ENCODE measurements around the gene ABCD1. TPM values are rescaled to one million over a fixed set of nuclear protein-coding genes. Genes with fewer than 3 reads are reported as not detected.

Gene ABCD1
- total and polyA plus RNA-seq, 9 of the 15 experiments (the other 6 are each of a cell fraction or from before 2014, with no cell fraction given): 0.07 to 6.9 (median 2.2) TPM

GRCh38 chrX:153765138-153766079 is 40.8 kb downstream of the ABCD1 start (continued):
- no peak for TF ChIP-seq AFF4 (CRISPR knock-in tag; IDR thresholded peaks at IDR 0.05)
- no peak for TF ChIP-seq CLOCK (CRISPR knock-in tag; IDR thresholded peaks at IDR 0.05; ENCODE audit: borderline replicate concordance)
- peak; percentile 20; the same call in 1 of the 2 replicates for TF ChIP-seq ELF2 (CRISPR knock-in tag; IDR thresholded peaks at IDR 0.05)
- no peak for TF ChIP-seq ZNF124 (CRISPR knock-in tag; IDR thresholded peaks at IDR 0.05)
- TF ChIP-seq DPF2 (IDR thresholded peaks at IDR 0.05): peak; percentile 81
- no peak for TF ChIP-seq ZFP36 (IDR thresholded peaks at IDR 0.05; ENCODE audit: low read depth, low read length, partially characterized antibody)
- TF ChIP-seq MXD1 (CRISPR knock-in tag; IDR thresholded peaks at IDR 0.05; ENCODE audit: borderline replicate concordance, poor library complexity, severe bottlenecking): no peak
- no peak; the same call in 1 of the 2 replicates for TF ChIP-seq EGR1 (conservative IDR thresholded peaks at IDR 0.05)
- TF ChIP-seq, protein P1, sequence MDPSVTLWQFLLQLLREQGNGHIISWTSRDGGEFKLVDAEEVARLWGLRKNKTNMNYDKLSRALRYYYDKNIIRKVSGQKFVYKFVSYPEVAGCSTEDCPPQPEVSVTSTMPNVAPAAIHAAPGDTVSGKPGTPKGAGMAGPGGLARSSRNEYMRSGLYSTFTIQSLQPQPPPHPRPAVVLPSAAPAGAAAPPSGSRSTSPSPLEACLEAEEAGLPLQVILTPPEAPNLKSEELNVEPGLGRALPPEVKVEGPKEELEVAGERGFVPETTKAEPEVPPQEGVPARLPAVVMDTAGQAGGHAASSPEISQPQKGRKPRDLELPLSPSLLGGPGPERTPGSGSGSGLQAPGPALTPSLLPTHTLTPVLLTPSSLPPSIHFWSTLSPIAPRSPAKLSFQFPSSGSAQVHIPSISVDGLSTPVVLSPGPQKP (CRISPR knock-in tag; IDR thresholded peaks at IDR 0.05): no peak
- no peak for TF ChIP-seq WHSC1 (IDR thresholded peaks at IDR 0.05; ENCODE audit: low read length)
- no peak for TF ChIP-seq NFYB (IDR thresholded peaks at IDR 0.05; ENCODE audit: extremely low read depth, insufficient read length)
- no peak for TF ChIP-seq ZNF23 (CRISPR knock-in tag; IDR thresholded peaks at IDR 0.05)
- TF ChIP-seq KDM5B (IDR thresholded peaks at IDR 0.05; ENCODE audit: insufficient replicate concordance, low read depth, low read length): peak; percentile 62
- no peak for TF ChIP-seq FOXJ3 (CRISPR knock-in tag; IDR thresholded peaks at IDR 0.05)
- TF ChIP-seq, protein P2, sequence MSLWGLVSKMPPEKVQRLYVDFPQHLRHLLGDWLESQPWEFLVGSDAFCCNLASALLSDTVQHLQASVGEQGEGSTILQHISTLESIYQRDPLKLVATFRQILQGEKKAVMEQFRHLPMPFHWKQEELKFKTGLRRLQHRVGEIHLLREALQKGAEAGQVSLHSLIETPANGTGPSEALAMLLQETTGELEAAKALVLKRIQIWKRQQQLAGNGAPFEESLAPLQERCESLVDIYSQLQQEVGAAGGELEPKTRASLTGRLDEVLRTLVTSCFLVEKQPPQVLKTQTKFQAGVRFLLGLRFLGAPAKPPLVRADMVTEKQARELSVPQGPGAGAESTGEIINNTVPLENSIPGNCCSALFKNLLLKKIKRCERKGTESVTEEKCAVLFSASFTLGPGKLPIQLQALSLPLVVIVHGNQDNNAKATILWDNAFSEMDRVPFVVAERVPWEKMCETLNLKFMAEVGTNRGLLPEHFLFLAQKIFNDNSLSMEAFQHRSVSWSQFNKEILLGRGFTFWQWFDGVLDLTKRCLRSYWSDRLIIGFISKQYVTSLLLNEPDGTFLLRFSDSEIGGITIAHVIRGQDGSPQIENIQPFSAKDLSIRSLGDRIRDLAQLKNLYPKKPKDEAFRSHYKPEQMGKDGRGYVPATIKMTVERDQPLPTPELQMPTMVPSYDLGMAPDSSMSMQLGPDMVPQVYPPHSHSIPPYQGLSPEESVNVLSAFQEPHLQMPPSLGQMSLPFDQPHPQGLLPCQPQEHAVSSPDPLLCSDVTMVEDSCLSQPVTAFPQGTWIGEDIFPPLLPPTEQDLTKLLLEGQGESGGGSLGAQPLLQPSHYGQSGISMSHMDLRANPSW (CRISPR knock-in tag; IDR thresholded peaks at IDR 0.05): no peak
- peak; percentile 49; the same call in 1 of the 2 replicates for TF ChIP-seq E2F3 (CRISPR knock-in tag; IDR thresholded peaks at IDR 0.05)
